Muscle layer of colon (tissue), 2 donors: Measurements from ENCODE around the gene RPUSD1.

ENCODE experiments used
- H3K27ac ChIP-seq: one replicate; pipeline ENCODE4 v1.7.0; 2013; ENCODE audit warnings: low read depth, mild to moderate bottlenecking, low read length, moderate library complexity
- H3K27me3 ChIP-seq, 2 donors: one replicate each; pipeline ENCODE4 v1.7.0; 2013; ENCODE audit warnings: low read length in 2 of 2, mild to moderate bottlenecking in 2 of 2; ENCODE audit not compliant: insufficient read depth in 2 of 2, control insufficient read depth in 1 of 2
- H3K36me3 ChIP-seq: one replicate; pipeline ENCODE4 v1.7.0; 2013; ENCODE audit warnings: mild to moderate bottlenecking, low read length; ENCODE audit not compliant: insufficient read depth
- H3K4me1 ChIP-seq: one replicate; pipeline ENCODE4 v1.7.0; 2013; ENCODE audit warnings: mild to moderate bottlenecking, low read length; ENCODE audit not compliant: insufficient read depth
- H3K4me3 ChIP-seq, 2 donors: one replicate each; pipeline ENCODE4 v1.7.0; 2013; ENCODE audit warnings: low read length in 2 of 2, low read depth in 1 of 2, mild to moderate bottlenecking in 1 of 2, moderate library complexity in 1 of 2
- H3K9ac ChIP-seq: one replicate; pipeline ENCODE4 v1.7.0; 2013; ENCODE audit warnings: low read length
- H3K9me3 ChIP-seq: one replicate; pipeline ENCODE4 v1.7.0; 2013; ENCODE audit warnings: mild to moderate bottlenecking, low read length
- donor health status: abdominal sarcoma.
- donor health status: Adenocarcinoma of cecum.

The RPUSD1 gene

DNA sequence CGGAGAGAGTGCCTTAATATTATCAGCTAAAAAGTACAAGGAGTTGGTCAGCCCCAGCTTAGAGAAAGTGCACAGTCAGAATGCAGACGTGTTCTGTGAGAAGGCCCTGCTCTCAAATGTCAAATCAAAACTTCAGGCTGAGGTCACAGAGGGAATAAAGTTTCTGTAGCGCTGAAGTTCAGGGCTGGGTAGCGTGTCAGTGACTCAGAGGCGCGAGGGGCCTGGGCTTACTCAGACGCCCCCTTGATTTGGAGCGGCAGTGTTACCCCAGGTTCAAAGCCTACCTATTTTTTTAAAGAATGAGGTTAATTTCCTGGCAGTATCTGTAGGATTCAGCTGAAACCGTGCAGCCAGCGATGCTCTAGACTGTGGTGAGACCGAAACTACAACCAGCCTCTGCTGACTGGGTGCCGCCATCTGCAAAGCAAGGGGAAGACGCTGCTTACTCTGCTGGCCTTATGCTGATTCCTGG, 52.2 kb downstream of the RPUSD1 start:
- H3K4me1 ChIP-seq: peaks cover 7% of the 10 kb centered on the region
- H3K9me3 ChIP-seq: no peaks in the 10 kb centered on the region
- no peak overlapping the region for H3K27ac ChIP-seq
- no peak overlapping the region for H3K9ac ChIP-seq
- H3K36me3 ChIP-seq: peaks cover 26% of the 10 kb centered on the region
- H3K4me3 ChIP-seq: no peak overlapping the region
- no peaks in the 10 kb centered on the region for H3K27me3 ChIP-seq

DNA sequence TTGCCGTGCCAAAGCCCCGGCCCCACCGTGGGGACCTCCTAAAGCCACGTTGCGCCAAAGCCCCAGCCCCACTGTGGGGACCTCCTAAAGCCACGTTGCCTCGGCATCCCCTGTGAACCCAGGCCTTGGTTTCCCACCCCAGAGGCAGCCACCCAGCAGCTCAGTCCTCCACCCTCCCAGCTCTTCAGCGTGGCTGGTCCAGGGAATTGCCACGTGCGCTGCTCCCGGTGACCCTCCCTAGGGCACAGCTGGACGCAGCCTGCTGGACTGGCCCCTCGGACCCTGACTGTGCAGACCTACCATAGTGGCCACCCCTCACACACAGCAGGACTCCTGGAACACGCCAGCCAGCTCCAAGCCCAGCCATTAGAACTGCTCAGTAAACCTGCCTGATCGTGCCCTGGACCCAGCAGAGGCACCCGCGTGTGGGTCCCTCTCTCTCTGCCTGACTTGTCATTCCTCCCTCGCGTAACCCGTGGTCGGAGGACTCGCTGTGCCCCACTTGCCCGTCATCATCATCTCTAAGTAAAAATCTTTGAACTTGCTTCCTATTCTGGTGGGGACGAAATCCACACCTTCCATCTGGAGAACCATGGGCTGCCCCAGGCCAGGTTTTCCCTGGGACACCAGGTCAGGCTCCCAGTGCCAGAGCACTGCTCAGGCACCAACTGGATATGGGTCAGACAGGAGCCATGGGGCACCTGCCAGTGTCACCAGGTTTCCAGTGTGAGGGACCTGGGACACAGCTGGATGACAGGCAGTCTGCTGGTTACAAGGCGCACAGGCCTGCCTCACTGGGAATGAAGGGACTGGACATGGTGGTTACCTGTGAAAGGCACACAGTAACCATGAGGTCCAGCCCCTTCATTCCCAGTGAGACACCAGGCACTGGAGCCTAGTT, 53.0 kb downstream of the RPUSD1 start:
- Histone ChIP-seq H3K9me3 (no peaks in the 10 kb centered on the region), H3K36me3 (peaks cover 26% of the 10 kb centered on the region), H3K27me3 (no peaks in the 10 kb centered on the region), H3K27ac (no peak overlapping the region), H3K9ac (no peak overlapping the region), H3K4me3 (no peak overlapping the region), H3K4me1 (peaks cover 7% of the 10 kb centered on the region)
